GM21526 (cell line): ENCODE results near the gene KCNC4.

Source experiments
- ATAC-seq: cut with Tn5 transposase; IDR thresholded peaks from one replicate; pipeline ENCODE4 v1.9.1; 2021; ENCODE audit warnings: moderate library complexity; ENCODE audit not compliant: unreplicated experiment, low FRiP score

The KCNC4 gene

GRCh38 chr1:110249256-110249655 lies 39.1 kb downstream of the KCNC4 start:
- no peak for ATAC-seq

GRCh38 chr1:110250008-110250407 lies 39.9 kb downstream of the KCNC4 start:
- ATAC-seq, result no peak

GRCh38 chr1:110250749-110251148 lies 40.6 kb downstream of the KCNC4 start:
- no peak for ATAC-seq

- no peak for ATAC-seq
Observed at GRCh38 chr1:110253213-110253612, 43.1 kb downstream of the KCNC4 start.

- no peak for ATAC-seq
Observed at GRCh38 chr1:110254604-110255391, 44.7 kb downstream of the KCNC4 start.

GRCh38 chr1:110255392-110255787 lies 45.3 kb downstream of the KCNC4 start:
- no peak for ATAC-seq

GRCh38 chr1:110258734-110259133 lies 48.6 kb downstream of the KCNC4 start:
- ATAC-seq, result no peak

- no peak for ATAC-seq
Observed at GRCh38 chr1:110259770-110260169, 49.7 kb downstream of the KCNC4 start.
